Ramos (cell line): ENCODE measurements around the gene PTAFR.

Source experiments
- in situ Hi-C: fragments of 300-500 bp; cut with MboI; formaldehyde crosslinking; loops from one replicate; pipeline ENCODE4 v1.14.3; 2022; ENCODE audit warnings: low sequenced_read_pairs; ENCODE audit not compliant: unreplicated experiment

PTAFR gene

GRCh38 chr1:28127617-28128257 is 48.8 kb downstream of the PTAFR start:
- in situ Hi-C loops, result no loop called here

- in situ Hi-C loops, result no loop called here
Observed at GRCh38 chr1:28126783-28127490, 49.6 kb downstream of the PTAFR start.

- in situ Hi-C loops, result no loop called here
Observed at GRCh38 chr1:28126212-28126611, 50.3 kb downstream of the PTAFR start.

GRCh38 chr1:28123461-28123961 is 53.0 kb downstream of the PTAFR start:
- in situ Hi-C loops, result no loop called here

GRCh38 chr1:28122183-28122582 is 54.3 kb downstream of the PTAFR start:
- in situ Hi-C loops, result no loop called here

- in situ Hi-C loops, result no loop called here
Observed at GRCh38 chr1:28119556-28119955, 56.9 kb downstream of the PTAFR start.

GRCh38 chr1:28118640-28119307 is 57.7 kb downstream of the PTAFR start:
- in situ Hi-C loops, result no loop called here

- in situ Hi-C loops, result no loop called here
Observed at GRCh38 chr1:28115267-28115666, 61.2 kb downstream of the PTAFR start.

- in situ Hi-C loops, result no loop called here
Observed at GRCh38 chr1:28114844-28115243, 61.6 kb downstream of the PTAFR start.

GRCh38 chr1:28113242-28113572 is 63.3 kb downstream of the PTAFR start:
- in situ Hi-C loops, result no loop called here

- in situ Hi-C loops, result no loop called here
Observed at GRCh38 chr1:28112388-28113241, 63.9 kb downstream of the PTAFR start.

- in situ Hi-C loops, result no loop called here
Observed at GRCh38 chr1:28111157-28111556, 65.3 kb downstream of the PTAFR start.

GRCh38 chr1:28110555-28110954 is 65.9 kb downstream of the PTAFR start:
- in situ Hi-C loops, result no loop called here

GRCh38 chr1:28109639-28110038 is 66.9 kb downstream of the PTAFR start:
- in situ Hi-C loops, result no loop called here

GRCh38 chr1:28108001-28108400 is 68.5 kb downstream of the PTAFR start:
- in situ Hi-C loops, result no loop called here

GRCh38 chr1:28104866-28105467 is 71.5 kb downstream of the PTAFR start:
- in situ Hi-C loops, result no loop called here

GRCh38 chr1:28102189-28102588 is 74.3 kb downstream of the PTAFR start:
- in situ Hi-C loops, result no loop called here

- in situ Hi-C loops, result no loop called here
Observed at GRCh38 chr1:28099050-28099769, 77.3 kb downstream of the PTAFR start.
